Purkinje cell (primary cell): ENCODE results near the gene TEX22. TPM values are rescaled to one million over a fixed set of nuclear protein-coding genes. Genes with fewer than 3 reads are reported as not detected.

Experiments
- polyA plus RNA-seq: library from polyadenylated mRNA; unstranded; fragments of >200 nt; fragmentation: Nextera tagmentation; gene quantifications from 2 replicates; pipeline ENCODE4 v1.2.1, GENCODE V29; 2014

Gene TEX22, protein sequence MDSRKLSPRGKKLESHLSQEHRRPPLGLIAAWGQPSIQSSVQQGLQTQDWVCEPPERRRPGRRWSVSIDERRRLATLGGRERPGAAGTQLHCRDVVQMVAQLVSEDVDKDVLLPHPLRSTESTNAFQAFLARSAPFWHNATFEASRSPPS
- not detected in 2 replicates for polyA plus RNA-seq

GRCh38 chr14:105398044-105398725 is at the start of gene TEX22:
TSS of gene TEX22 (plus strand) at chr14:105398538. CDS start at chr14:105399341, 803 bp downstream.

GRCh38 chr14:105419195-105420091 is 21.1 kb downstream of the TEX22 start, which contains the start of gene MTA1:
TSS of gene MTA1 (plus strand) at chr14:105419827. CDS start at chr14:105420036, 209 bp downstream.

Other genes with a start within 250 kb of the TEX22 start
- 0.31 and 0.95 TPM in 2 replicates for gene JAG2, start 229.8 kb upstream of the TEX22 start, polyA plus RNA-seq
- 2.7 and 10.0 TPM in 2 replicates for gene NUDT14, start 217.2 kb upstream of the TEX22 start, polyA plus RNA-seq
- gene BTBD6, start 150.0 kb upstream of the TEX22 start, polyA plus RNA-seq, result 4.8 and 8.9 TPM in 2 replicates
- gene BRF1, start 97.5 kb upstream of the TEX22 start, polyA plus RNA-seq, result 0.60 and 1.3 TPM in 2 replicates
- gene PACS2, start 83.8 kb upstream of the TEX22 start, polyA plus RNA-seq, result 0.98 and 2.0 TPM in 2 replicates
- 2.0 and 2.6 TPM in 2 replicates for gene MTA1, start 21.3 kb downstream of the TEX22 start, polyA plus RNA-seq
- gene CRIP2, start 76.3 kb downstream of the TEX22 start, polyA plus RNA-seq, result 8.8 and 28.4 TPM in 2 replicates
- 2.9 TPM in 1 of 2 replicates, not detected in the other for gene CRIP1, start 88.3 kb downstream of the TEX22 start, polyA plus RNA-seq
- not detected in 2 replicates for gene TEDC1, start 92.7 kb downstream of the TEX22 start, polyA plus RNA-seq
- gene TMEM121, start 128.0 kb downstream of the TEX22 start, polyA plus RNA-seq, result 0.27 and 0.38 TPM in 2 replicates